Mucosa of rectum (tissue), 2 donors: ENCODE measurements around the gene TMOD2.

ENCODE experiments used
- H3K27ac ChIP-seq, 2 donors: one replicate each; pipeline ENCODE4 v1.7.0; 2013; ENCODE audit warnings: inconsistent platforms in 2 of 2, low read depth in 2 of 2, low read length in 2 of 2
- H3K27me3 ChIP-seq, 2 donors: one replicate each; pipeline ENCODE4 v1.7.0; 2013; ENCODE audit warnings: low read length in 2 of 2; ENCODE audit not compliant: control insufficient read depth in 2 of 2, insufficient read depth in 2 of 2
- H3K36me3 ChIP-seq, 2 donors: one replicate each; pipeline ENCODE4 v1.7.0; 2013; ENCODE audit warnings: low read length in 2 of 2; ENCODE audit not compliant: control insufficient read depth in 2 of 2, insufficient read depth in 2 of 2
- H3K4me1 ChIP-seq, 2 donors: one replicate each; pipeline ENCODE4 v1.7.0; 2013; ENCODE audit warnings: low read length in 2 of 2, mild to moderate bottlenecking in 1 of 2; ENCODE audit not compliant: control insufficient read depth in 2 of 2, insufficient read depth in 2 of 2
- H3K4me3 ChIP-seq, 2 donors: one replicate each; pipeline ENCODE4 v1.7.0; 2013; ENCODE audit warnings: low read length in 2 of 2
- H3K9ac ChIP-seq, 2 donors: one replicate each; pipeline ENCODE4 v1.7.0; 2013; ENCODE audit warnings: low read length in 2 of 2, low read depth in 1 of 2, mild to moderate bottlenecking in 1 of 2
- H3K9me3 ChIP-seq, 2 donors: one replicate each; pipeline ENCODE4 v1.7.0; 2013; ENCODE audit warnings: low read length in 2 of 2; ENCODE audit not compliant: control insufficient read depth in 2 of 2
- donor health status: healthy.
- donor health status: Normal muscosa, but diverticular disease.

Gene TMOD2

DNA sequence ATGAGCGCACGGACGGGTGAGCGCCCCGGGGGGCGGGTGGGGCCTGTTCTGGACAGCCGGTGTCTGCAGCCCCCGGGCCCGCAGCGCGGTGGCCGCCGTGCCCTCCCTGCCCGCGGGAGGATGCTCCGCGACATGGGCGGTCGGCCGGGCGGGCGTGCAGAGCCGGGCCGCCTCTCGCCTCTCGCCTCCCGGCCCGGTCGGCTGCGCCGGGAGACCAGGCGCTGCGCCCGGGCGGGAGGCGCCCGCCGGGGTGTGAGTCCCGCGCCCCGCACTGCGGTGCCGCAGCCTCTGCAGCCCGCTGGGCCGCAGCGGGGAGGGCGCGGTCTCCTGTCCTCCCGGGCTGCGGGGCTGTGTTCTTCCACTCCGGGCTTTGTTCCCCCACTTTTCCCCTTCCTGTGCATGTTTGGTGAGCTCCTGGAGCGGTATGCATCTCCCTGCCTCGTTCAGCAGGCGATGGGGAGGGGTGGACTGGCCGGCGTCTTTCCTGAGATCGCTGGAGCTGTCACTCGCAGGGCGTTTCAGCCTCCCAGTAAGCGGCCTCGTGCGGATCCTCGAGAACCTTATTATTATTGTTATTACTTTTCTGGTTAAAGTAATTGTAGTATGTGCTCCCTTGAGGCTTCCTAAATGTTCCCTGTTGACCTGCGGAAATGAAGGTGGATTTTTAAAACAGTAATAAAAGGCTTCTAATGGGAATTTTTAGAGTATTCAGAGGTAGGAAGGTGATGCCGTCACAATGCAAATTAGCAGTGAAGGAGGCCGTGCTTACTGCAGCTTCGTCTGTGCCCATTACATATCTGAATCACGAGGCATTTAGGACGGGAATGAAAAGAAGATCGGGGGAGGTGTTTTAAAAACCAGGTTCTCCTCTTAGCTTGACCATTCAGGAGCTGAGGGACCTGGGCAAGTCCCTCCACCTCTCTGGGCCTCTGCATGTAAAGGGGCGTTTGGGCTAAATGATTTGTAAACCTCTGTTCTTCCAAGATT is 593 bp downstream of the TMOD2 start:
- H3K36me3 ChIP-seq, result no peaks in the 10 kb centered on the region
- peak overlapping the region in 1 of 2 donors; percentile 36 for H3K9ac ChIP-seq

DNA sequence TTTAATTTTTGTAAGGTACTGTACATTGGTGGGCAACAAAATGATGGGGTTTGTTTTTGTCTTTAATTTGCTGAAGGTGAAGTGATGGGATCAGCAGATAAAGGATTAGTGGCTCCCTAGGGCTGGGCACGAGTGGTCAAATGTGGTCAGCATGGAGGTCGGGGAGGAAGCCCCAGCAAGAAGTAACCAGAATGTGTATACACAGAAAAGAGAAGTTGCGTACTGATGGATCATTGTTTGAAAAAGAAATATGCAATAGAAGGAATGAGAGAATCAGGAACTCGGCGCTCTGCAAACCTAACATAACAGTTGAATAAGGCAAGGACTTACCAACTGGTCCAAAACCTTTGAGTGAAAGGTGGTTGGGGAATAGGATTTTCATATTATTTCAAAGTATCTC is 1.5 kb downstream of the TMOD2 start:
- no peaks in the 10 kb centered on the region for H3K36me3 ChIP-seq
- no peaks in the 10 kb centered on the region for H3K9me3 ChIP-seq
- no peak overlapping the region for H3K9ac ChIP-seq
- H3K4me3 ChIP-seq, result no peak overlapping the region
- H3K27ac ChIP-seq, result no peak overlapping the region
- H3K4me1 ChIP-seq, result peaks cover 0 to 4% of the 10 kb centered on the region in 2 donors
- peaks cover 2 to 6% of the 10 kb centered on the region in 2 donors for H3K27me3 ChIP-seq

More for the DNA sequence above, 593 bp downstream of the TMOD2 start:
- peak overlapping the region in 1 of 2 donors; percentile 10 for H3K27ac ChIP-seq
- peak overlapping the region; percentile 68 to 74 for H3K4me3 ChIP-seq
- peaks cover 2 to 6% of the 10 kb centered on the region in 2 donors for H3K27me3 ChIP-seq
- peaks cover 0 to 4% of the 10 kb centered on the region in 2 donors for H3K4me1 ChIP-seq
- no peaks in the 10 kb centered on the region for H3K9me3 ChIP-seq

DNA sequence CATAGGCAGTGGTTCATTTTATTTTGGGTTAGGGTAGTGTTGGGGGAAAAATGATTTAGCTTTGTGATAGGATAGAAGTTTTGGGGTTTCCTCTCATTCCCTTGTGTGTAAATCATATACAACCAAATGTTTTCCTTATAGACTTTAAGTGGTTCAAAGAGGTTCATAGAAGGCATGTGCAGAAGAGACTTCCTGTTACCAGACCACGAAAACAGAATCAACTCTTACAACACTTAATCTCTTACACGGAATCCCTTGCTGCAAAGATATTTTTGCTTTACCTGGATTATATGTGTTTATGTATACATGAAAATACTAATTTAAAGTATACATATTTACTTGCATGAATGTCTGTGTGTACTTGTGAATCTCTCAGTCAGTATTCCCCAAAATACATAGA is 2.9 kb downstream of the TMOD2 start:
- no peaks in the 10 kb centered on the region for H3K9me3 ChIP-seq
- H3K4me3 ChIP-seq, result no peak overlapping the region
- H3K4me1 ChIP-seq, result peaks cover 3 to 4% of the 10 kb centered on the region in 2 donors
- no peak overlapping the region for H3K9ac ChIP-seq
- no peaks in the 10 kb centered on the region for H3K36me3 ChIP-seq
- H3K27me3 ChIP-seq, result peaks cover 2 to 6% of the 10 kb centered on the region in 2 donors
- no peak overlapping the region for H3K27ac ChIP-seq

DNA sequence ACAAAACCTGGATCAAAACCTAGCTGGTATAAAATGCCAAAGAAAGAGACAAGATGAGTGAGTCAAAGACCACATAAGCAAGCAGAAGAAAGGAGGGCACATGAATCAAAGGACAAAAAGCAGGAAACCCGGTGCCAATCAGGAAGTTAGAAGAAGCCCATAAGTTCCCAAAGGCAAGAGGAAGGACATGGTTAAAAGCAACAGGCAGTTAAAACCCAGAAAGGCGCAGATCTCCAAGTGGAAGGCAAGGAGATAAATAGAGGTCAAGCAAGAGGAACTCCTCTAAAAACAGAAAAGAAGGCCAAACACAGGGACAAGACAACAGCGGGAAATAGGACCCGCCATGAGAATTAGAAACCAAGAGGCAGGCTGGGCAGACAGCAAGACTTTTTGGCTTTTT is 4.4 kb downstream of the TMOD2 start:
- no peaks in the 10 kb centered on the region for H3K27me3 ChIP-seq
- H3K36me3 ChIP-seq, result no peaks in the 10 kb centered on the region
- peaks cover 3 to 4% of the 10 kb centered on the region in 2 donors for H3K4me1 ChIP-seq
- H3K9ac ChIP-seq, result no peak overlapping the region
- no peak overlapping the region for H3K27ac ChIP-seq
- no peak overlapping the region for H3K4me3 ChIP-seq
- H3K9me3 ChIP-seq, result no peaks in the 10 kb centered on the region

DNA sequence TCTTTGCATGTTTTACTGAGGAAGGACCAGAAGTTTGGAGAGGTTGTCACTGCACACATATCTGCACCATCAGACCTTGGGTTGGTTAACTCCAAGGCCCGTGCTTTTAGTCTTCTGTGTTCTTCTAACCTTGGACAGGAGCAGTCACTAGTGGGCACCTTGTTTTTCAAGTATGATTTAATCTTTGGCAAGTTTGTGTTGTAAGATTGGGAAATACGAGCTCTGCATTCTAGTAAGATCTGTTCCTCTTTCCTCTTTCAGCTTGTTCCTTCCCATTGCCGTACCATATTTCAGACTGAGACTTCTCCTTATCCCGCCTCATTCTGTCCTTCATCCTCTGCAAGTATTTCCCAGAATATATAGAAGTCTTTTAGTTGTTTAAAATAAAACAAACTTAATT is 5.1 kb downstream of the TMOD2 start:
- Histone ChIP-seq H3K9ac (no peak overlapping the region), H3K27me3 (no peaks in the 10 kb centered on the region), H3K4me1 (peaks cover 0 to 3% of the 10 kb centered on the region in 2 donors), H3K36me3 (no peaks in the 10 kb centered on the region), H3K9me3 (no peaks in the 10 kb centered on the region), H3K4me3 (no peak overlapping the region), H3K27ac (no peak overlapping the region)

DNA sequence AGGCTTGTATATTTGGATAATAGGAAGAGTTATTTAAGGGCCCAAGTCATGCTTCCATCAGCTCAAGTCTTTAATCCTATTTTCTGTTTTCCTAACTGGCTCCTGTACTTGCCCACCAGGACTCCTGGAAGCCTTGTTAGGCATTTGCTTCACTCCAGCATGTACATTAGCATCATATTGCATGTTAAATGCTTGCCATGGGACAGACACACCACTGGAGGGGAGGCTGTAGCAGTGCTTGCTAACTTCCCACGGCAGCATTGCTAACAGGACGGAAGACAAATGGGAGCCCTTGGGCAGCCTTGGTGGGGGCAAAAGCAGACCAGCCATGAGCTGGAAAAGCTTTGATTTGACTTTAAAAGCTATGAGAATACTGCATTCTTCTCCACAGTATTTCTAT is 6.1 kb downstream of the TMOD2 start:
- Histone ChIP-seq H3K27ac (no peak overlapping the region), H3K4me1 (peaks cover 0 to 3% of the 10 kb centered on the region in 2 donors), H3K27me3 (no peaks in the 10 kb centered on the region), H3K4me3 (no peak overlapping the region), H3K36me3 (no peaks in the 10 kb centered on the region), H3K9me3 (no peaks in the 10 kb centered on the region), H3K9ac (no peak overlapping the region)

DNA sequence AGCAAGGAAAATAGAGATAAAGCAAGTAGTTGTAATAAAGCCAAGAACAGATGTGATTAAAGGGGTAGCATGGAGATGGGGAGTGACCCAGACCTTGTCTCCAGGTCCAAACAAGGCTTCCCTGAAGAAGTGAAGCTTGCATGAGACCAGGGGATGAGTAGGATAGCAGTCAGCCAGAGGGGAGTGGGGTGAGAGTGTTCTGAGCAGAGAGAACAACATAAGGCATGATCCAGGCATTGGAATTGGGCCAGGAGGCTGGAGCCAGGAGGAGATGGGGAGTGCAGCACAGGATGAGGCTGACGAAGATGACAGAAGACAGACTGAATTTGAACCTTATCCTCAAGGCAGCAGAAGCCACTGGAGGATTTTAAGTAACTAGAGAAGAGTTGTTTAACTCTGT is 7.2 kb downstream of the TMOD2 start:
- no peak overlapping the region for H3K9ac ChIP-seq
- H3K4me1 ChIP-seq, result peaks cover 0 to 3% of the 10 kb centered on the region in 2 donors
- no peaks in the 10 kb centered on the region for H3K9me3 ChIP-seq
- peak overlapping the region in 1 of 2 donors; percentile 15 for H3K27ac ChIP-seq
- no peak overlapping the region for H3K4me3 ChIP-seq
- H3K36me3 ChIP-seq, result no peaks in the 10 kb centered on the region
- no peaks in the 10 kb centered on the region for H3K27me3 ChIP-seq

DNA sequence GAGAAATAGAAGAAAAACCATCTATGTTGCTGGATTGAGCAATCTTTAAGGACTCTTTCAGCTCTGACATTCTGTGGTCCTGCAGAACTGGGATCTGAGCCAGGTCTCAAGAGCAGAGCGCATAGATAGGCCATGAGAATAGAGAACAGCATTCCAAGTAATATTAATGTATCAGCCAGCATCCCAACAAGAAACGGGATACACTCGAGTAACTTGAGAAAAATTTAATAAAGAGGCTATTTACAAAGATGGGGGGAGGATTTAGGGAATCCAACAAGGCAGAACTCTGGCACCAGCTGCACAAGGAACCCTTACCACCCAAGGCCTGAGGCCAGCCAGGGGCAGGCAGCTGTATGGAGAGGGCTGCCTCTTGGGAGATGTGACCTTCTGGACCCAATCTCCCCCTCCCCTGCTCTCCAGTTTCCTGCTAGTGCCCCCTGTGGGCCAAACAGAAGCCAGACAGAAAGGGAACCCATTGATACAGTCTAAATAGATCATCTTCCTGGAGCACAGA is 8.2 kb downstream of the TMOD2 start:
- Histone ChIP-seq H3K9me3 (no peaks in the 10 kb centered on the region), H3K4me3 (no peak overlapping the region), H3K27ac (no peak overlapping the region), H3K36me3 (no peaks in the 10 kb centered on the region), H3K9ac (no peak overlapping the region), H3K4me1 (peaks cover 0 to 3% of the 10 kb centered on the region in 2 donors), H3K27me3 (no peaks in the 10 kb centered on the region)

DNA sequence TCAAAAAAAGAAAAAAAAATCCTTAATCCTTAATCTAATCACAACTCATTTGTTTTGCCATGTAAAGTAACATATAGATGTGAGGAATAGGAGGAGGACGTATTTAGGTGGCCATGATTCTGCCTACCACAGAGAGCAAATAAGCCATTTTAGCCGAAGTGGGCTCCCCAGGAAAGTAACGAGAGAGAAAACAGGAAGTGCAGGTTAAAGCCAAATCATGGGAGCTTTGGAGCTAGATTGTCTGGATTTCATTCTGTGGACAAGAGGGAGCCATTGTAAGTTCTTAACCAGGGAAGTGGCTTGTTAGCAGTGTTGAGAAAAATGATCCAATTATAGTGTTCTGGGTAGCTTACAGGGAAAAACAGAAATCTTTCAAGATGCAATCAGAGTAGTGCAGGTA is 9.4 kb downstream of the TMOD2 start:
- Histone ChIP-seq H3K27ac (no peak overlapping the region), H3K4me3 (no peak overlapping the region), H3K4me1 (peaks cover 0 to 3% of the 10 kb centered on the region in 2 donors), H3K9ac (no peak overlapping the region), H3K27me3 (no peaks in the 10 kb centered on the region), H3K9me3 (no peaks in the 10 kb centered on the region), H3K36me3 (no peaks in the 10 kb centered on the region)

DNA sequence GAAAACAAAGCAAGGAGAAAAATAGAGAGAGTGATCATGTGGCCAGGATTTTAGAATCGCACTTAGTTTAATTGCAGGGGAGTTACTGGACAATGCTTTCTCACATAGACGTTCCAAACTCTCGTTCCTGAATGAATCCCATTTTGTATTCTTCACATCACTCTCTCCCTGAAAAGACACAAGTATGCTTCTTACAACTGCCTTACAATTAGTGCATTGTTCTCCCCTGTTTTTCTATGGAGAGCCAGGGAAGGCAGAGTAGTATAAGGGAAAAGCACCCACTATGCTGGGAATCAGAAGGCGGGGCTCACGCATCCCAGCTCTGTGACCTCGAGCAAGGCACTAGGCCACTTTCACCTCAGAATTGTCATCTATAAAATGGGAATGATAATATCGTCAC is 14.4 kb downstream of the TMOD2 start:
- Histone ChIP-seq H3K4me1 (no peaks in the 10 kb centered on the region), H3K4me3 (no peak overlapping the region), H3K9me3 (no peaks in the 10 kb centered on the region), H3K36me3 (no peaks in the 10 kb centered on the region), H3K27me3 (no peaks in the 10 kb centered on the region), H3K9ac (no peak overlapping the region), H3K27ac (no peak overlapping the region)
